Measurements from ENCODE around the gene NUBP2.

NUBP2 gene

DNA sequence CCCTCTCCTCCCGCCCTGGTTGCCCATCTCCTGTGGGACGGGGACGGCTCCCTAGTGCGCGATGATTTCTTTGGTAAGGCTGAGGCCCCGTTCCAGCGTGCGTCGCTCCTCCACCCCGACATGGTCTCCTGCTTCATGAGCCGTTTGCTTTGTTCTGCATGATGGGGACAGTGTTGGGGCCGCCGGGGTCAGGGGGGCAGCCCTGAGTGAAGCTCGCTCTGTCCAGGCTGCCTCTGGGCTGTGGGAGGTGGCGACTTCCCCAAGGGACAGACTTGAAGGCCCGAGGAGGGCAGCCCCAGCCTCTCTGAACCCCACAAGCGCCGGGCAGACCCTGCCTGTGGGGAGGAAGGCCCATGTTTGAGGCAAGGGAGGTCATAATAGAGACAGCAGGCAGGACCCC, 23.8 kb upstream of the NUBP2 start:
- no peak for DNase-seq (ENCODE audit: low read depth in 3 of 3)

DNA sequence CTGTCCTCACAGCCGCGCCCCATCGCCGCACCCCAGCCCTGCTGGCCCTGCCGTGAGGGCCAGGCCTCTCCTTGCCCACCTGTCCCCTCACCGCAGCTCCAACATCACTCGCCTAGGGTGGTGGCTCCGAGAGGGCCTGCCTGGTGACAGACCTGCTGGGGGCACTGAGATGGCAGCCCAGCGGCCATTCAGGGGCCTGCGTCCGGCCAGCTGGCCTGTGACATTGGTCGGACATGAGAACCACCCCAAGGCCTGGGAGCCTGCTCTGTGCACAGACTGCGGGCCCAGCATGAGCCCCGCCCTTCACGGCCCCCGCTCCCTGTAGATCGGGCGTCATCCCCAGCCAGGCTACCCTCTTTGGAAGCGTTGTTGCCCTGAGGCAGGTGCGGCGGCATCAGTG, 23.2 kb upstream of the NUBP2 start:
- no peak for DNase-seq (ENCODE audit: low read depth in 3 of 3)

DNA sequence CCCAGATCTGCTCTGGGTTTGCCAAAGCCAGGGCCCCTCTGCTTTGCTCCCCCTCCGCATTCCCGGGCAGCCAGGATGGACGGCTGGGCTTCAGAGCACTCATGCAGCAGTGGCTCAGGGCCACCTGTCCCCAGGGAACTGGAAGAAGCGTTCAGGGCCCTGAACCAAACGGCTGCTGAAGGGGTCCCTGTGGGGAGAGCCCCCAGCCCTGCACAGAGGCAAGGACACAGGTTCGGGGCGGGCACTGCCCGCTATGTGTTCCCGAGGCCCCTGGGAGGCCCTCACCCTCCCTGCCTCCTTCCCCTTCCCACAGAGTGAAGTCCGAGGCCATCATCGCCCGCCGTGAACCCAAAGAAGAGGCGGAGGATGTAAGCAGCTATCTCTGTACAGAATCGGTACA, 21.8 kb upstream of the NUBP2 start:
- DNase-seq (ENCODE audit: low read depth in 3 of 3) = no peak

DNA sequence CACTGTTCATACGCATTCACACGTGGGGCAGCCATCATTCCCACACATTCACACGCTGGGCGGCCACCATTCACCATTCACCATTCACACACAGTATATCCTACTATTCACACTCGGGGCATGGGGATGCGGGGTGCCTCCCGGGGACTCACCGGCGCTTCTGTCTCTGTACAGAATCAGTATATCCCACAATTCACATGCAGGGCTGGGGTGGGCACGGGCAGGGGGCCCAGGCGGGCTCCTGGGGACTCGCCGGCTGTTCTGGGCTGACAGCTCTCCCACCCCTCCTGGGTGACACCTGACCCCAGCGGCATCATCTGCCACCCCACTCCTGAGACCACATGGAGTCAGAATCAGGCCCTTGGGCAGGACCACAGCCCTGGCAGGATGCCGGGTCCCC, 21.0 kb upstream of the NUBP2 start:
- no peak for DNase-seq (ENCODE audit: low read depth in 3 of 3)

DNA sequence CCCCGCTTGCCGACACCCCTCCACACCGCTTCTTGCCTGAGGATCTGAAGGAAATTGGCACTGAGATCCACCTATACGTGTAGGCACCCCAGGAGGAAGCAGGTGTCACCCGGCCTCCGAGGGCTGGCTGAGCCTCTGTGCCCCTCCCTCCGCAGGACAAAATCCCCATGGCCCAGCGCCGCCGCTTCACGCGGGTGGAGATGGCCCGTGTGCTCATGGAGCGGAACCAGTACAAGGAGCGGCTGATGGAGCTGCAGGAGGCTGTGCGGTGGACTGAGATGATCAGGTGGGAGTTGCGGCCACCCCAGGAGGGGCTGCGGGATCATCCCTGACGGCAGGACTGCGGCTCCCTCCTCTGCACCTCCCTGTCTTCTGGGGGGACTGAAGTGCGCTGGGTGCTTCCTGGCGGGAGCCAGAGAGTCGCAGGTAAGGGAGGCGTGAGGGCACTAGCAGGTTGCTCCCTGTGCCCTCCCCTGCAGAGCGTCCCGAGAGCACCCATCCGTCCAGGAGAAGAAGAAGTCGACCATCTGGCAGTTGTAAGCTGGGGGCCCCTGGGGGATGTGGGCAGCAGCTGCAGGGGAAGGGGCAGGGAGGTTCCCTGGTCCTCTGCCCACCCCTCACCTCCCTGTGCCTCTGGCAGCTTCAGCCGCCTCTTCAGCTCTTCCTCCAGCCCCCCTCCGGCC, 20.4 kb upstream of the NUBP2 start:
- DNase-seq (ENCODE audit: low read depth in 3 of 3) = no peak

DNA sequence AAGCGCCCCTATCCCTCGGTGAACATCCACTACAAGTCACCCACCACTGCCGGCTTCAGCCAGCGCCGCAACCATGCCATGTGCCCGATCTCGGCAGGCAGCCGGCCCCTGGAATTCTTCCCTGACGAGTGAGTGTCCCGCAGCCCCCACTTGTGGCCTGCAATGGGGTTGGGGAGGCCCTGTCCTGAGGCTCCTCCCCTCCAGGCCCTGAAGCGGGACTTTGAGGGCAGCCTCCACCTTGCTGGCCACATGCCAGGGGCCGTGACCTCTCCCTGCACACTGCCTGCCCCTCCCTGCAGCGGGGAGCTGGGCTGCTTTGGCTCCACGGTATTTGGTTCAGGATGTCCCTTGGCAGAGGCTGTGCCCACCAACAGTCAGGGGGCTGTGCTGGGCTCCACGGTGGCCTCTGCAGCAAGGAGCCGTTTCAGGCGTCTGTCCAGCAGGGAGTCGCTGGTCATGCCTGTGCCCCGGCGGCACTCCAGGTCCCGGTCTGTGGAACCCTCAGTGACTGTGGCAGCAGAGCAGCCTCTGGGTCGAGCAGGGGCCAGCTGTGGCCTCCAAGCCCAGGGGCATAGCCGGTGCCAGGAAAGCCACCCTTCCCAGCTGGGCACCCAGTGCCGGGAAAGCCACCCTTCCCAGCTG, 19.8 kb upstream of the NUBP2 start:
- no peak for DNase-seq (ENCODE audit: low read depth in 3 of 3)

DNA sequence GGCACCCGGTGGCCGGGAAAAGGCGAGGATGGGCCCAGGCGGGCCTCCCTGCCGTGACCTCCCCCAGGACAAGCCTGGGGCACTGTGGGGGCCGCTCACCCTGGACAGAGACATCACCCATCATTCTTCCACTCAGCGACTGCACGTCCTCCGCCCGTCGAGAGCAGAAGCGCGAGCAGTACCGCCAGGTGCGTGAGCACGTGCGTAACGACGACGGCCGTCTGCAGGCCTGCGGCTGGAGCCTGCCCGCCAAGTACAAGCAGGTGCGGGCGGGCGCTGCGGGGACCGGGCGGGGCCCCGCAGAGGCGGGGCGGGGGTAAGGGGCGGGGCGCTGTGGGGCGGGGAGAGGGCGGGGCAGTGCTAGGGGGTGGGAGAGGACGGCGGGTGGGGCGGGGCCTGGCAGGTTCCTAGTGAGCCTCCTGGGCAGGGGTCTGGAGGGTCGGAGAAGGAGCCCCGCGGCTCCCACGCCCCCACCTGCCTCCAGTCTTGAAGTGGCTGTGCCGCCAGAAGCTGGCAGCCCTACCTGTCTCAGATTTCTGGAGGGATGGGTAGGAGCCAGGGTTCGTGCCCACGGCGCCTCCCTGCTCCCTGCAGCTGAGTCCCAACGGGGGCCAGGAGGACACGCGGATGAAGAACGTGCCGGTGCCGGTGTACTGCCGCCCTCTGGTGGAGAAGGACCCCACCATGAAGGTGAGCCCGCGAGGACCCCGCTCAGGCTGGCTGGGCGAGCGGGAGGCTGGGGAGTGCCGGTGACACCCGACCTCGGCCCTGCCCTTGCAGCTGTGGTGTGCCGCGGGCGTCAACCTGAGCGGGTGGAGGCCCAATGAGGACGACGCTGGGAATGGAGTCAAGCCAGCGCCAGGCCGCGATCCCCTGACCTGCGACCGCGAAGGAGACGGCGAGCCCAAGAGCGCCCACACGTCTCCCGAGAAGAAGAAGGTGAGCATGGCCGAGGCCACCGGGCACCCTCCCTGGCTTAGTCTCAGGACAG, 18.9 kb upstream of the NUBP2 start:
- DNase-seq (ENCODE audit: low read depth in 3 of 3) = no peak

DNA sequence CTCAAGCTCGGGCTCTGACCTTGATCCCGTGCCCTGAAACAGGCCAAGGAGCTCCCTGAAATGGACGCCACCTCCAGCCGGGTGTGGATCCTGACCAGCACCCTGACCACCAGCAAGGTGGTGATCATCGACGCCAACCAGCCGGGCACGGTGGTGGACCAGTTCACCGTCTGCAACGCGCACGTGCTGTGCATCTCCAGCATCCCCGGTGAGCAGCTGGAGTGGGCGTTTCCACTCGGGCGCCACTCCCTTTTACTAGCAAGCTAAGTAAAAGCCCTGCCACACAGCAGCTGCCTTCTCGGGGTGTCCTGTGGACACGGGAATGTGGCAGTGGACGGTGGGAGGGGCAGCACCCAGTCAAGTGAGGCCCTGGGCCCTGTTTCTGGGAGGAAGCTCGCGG, 17.8 kb upstream of the NUBP2 start:
- no peak for DNase-seq (ENCODE audit: low read depth in 3 of 3)

DNA sequence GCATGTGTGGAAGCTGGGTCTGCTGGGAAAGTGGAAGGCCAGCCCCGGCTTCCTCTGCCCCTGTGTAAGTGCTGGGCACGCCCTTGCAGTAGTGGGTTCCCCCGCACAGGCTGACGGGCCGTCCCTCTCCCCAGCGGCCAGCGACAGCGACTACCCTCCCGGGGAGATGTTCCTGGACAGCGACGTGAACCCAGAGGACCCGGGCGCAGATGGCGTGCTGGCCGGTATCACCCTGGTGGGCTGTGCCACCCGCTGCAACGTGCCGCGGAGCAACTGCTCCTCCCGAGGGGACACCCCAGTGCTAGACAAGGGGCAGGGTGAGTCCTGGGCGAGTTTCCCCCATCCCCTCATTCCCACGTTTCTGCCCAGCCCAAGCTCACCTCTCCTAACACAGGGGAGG, 16.9 kb upstream of the NUBP2 start:
- no peak for DNase-seq (ENCODE audit: low read depth in 3 of 3)

DNA sequence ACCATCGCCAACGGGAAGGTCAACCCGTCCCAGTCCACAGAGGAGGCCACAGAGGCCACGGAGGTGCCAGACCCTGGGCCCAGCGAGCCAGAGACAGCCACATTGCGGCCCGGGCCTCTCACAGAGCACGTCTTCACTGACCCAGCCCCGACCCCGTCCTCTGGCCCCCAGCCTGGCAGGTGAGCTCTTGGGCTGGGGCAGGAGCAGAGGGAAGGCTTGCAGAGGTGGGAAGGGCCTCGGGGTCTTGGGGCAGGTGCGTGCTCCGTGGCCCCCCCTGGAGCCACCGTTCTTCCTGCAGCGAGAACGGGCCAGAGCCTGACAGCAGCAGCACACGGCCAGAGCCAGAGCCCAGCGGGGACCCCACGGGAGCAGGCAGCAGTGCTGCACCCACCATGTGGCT, 16.5 kb upstream of the NUBP2 start:
- no peak for DNase-seq (ENCODE audit: low read depth in 3 of 3)

DNA sequence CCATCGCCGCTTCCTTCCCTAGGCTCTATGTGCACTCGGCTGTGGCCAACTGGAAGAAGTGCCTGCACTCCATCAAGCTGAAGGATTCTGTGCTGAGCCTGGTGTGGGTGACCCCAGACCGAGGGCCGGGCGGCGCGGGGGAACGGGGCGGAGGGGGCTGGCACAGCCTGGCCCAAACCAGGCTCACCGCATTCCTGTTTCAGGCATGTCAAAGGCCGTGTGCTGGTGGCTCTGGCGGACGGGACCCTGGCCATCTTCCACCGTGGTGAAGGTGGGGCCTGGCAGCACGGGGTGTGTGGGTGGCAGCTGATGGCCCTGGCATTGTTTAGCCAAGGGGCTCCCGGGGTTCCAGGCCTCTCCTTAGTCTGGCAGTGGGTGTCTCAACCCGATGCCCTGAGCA, 16.1 kb upstream of the NUBP2 start:
- no peak for DNase-seq (ENCODE audit: low read depth in 3 of 3)

DNA sequence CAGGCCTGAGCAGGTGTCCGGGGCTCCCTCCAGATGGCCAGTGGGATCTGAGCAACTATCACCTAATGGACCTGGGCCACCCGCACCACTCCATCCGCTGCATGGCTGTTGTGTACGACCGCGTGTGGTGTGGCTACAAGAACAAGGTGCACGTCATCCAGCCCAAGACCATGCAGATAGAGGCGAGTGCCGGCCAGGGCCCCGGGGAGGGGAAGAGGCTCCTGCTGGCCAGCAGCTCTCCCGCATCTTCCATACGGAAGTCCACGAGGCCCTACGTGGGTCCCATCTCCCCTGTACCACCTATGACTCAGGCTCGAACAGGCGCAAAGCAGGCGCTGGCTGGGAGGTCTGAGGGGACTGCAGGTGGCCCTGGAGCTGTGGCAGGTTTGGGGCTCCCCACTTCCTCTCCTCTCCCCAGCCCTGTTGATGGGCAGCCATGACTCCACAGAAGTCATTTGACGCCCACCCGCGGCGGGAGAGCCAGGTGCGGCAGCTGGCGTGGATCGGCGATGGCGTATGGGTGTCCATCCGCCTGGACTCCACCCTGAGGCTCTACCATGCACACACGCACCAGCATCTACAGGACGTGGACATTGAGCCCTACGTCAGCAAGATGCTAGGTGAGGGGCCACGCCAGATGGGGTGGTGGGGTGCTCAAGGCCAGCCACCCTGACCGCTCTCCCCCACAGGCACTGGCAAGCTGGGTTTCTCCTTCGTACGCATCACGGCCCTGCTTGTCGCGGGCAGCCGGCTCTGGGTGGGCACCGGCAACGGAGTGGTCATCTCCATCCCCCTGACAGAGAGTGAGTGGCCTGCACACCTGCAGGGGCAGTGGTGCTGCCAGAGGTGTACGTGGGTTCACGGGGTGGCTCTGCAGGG, 15.4 kb upstream of the NUBP2 start:
- no peak for DNase-seq (ENCODE audit: low read depth in 3 of 3)

DNA sequence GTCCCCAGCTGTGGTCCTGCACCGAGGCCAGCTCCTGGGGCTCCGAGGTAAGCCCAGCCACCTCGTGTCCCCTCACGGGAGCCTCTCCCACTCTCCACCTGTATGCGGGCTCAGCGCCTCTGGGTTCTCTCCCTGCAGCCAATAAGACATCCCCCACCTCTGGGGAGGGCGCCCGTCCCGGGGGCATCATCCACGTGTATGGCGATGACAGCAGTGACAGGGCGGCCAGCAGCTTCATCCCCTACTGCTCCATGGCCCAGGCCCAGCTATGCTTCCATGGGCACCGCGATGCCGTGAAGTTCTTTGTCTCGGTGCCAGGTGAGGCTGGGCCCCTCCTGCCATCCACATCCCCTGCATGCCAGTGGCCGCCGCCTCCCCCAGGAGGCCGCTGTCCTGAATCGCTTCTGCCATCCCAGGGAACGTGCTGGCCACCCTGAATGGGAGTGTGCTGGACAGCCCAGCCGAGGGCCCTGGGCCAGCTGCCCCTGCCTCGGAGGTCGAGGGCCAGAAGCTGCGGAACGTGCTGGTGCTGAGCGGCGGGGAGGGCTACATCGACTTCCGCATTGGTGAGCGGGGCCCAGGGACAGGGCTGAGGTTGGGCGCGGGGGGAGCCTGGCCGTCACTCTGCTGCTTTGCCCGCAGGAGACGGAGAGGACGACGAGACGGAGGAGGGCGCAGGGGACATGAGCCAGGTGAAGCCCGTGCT, 14.5 kb upstream of the NUBP2 start:
- DNase-seq (ENCODE audit: low read depth in 3 of 3) = no peak

DNA sequence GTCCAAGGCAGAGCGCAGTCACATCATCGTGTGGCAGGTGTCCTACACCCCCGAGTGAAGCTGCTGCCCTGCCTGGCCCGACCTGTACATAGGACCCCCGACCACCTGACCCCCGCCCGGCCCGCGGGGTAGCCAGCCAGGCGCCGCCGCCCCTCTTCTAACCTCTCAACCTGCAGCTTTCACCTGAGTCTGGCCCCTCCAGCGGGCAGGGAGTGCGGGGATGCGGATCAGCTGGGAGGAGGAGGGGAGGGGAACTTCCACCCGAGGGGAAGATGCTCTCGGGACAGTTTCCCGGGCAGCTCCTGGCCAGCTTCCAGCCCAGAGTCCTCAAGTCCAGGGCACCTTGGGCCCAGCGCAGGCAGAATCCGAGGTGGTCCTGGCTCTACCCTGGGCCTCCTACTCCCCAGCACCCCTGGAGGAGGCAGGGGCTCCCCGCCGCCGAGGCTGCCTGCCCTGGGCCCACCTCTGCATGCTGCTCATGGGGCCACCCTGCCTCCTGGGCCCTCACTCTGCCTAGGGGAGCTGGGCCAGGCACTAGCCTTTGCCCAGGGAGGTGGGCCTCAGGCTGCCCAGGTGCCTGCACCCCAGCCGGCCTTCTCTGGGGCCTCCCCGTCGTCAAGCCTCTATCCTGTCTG, 13.9 kb upstream of the NUBP2 start:
- DNase-seq (ENCODE audit: low read depth in 3 of 3) = no peak

DNA sequence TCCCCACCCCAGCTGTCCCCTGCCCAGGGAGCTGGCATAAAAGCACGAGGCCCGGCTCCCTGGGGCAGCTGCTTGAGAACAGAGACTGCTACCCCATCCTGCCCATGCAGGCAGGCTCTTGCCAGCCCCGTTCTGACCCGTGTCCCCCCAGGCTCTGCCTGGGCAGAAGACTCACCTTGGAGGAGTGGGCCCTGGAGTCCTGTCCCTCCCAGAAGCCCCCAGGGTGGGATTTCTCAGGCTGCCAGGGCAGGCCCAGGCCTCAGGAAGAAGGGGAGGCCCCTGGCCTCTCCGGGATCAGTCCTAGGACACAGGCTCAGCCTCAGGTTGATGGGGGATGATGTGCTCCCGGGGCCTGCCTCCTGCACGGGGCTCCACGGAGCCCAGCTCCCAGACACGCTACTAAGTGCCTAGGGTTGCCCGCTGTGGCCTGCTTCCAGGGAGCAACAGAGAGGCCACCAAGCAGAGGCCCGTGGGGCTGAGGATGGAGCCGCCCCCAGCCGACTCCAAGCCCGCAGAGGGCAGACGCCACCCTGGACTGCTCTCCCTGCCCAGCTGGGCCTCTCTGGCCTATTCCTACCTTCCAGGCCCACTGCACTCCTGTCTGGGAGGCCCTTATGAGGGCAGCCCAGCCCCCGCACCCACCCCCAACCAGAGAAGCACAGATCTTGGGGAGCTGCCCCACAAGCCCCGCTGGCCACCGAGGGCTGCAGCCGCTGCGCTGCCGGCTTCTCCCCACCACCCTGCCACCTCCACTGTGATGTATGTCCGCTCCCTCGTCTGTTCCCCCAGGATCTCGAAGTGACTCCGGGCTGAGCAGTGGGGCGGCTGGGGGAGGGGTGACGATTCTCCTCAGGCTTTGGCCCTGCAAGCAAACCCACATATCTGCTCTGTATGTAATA, 13.1 kb upstream of the NUBP2 start:
- no peak for DNase-seq (ENCODE audit: low read depth in 3 of 3)

DNA sequence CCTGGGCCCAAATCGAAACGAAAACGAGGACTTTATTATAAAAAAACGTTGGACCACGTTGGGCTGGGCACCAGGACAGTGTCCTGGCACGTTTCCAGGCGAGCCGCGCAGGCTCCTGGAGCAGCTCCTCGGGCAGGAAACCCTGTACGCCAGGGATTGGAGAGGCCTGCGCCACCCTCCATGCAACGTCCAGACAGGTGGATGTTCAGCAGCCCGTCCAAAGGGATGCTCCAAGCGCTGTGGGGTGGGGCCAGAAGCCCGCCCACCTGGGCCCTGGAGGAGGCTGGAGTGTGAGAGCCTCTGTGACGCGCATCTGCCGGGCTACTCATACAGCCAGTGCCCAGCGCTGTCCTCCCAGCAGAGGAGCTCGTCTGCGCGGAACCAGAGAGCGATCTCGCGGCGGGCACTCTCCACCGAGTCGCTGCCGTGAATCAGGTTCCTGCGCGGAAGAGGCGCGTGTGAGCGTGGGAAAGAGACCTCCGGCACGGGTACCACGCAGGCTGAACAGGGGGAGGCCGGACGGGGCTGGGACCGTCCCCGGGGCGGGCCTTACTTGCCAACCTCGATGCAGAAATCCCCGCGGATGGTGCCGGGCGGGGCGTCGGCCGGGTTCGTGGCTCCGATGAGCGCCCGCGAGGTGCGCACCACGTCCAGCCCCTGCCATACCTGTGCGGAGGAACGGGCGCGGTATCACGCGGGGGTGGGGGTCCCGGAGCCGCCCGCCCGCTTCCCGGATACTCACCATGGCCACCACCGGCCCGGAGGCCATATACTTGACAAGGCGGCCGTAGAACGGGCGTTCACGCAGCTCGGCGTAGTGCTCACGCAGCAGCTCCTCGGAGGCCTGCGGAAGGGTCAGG, 12.2 kb upstream of the NUBP2 start:
- DNase-seq (ENCODE audit: low read depth in 3 of 3) = peak in 1 of 3 experiments; percentile 61

DNA sequence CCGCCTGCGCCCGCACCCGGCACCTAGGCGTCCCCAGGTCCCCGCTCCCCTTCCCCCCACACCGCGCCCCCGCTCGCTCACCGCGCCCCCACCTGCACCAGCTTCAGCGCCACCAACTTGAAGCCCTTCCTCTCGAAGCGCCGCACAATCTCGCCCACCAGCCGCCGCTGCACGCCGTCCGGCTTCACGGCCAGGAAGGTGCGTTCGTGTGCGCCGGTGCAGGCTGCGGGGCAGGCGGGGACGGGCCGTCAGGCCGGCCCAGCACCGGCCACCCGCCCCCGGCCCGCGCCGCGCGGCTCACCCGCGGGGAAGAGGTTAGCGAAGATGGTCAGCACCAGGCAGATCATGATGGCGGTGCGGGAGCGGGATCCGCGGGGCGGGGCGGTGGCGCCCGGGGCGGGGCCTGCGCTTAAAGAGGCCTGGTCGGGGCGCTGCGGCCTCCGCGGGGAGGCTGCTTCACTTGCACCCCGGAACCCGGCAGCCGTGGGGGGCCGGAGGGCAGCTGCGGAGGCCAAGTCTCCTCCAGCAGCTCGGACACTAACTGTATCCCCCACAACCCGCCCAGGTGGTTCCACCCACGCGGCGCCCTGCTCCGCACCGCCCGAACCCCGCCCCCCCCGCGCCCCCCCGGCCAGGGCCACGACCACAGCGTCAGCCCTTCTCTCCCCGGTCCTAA, 11.4 kb upstream of the NUBP2 start, which contains the start of gene NME3:
Gene NME3, minus strand, starts transcription at position 356 of the 676 bp plus-strand sequence. Its CDS starts 9 bp downstream, at position 347.
- DNase-seq (ENCODE audit: low read depth in 3 of 3) = peak; percentile 48 to 81 (median 61)

DNA sequence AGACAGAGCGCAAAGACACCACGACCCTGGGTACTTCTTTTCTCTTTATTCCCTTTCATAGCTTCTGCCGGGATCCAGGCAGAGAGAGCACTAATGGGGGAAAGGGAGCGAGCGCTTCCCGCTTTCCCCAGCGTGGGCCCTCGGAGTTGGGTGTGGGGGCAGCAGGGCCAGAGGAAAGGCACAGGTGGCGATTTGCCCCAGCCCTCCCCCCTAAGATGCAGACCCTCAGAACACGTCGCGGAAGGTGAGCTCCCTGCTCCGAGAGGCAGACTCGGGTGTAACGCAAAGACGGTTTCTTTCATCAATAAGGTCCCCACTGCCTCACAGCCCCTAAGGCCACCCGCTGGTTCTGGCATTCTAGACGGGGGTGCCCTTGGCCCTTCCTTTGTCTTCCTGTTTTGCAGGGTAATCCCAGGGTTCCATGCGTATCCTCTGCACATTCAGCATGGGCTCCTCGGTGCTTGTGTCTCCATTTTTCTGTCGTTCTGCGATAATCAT, 10.8 kb upstream of the NUBP2 start:
- no peak for DNase-seq (ENCODE audit: low read depth in 3 of 3)
